ENCODE measurements around the gene GIPC3.

GIPC3 gene

GRCh38 chr19:3608750-3609322, 23.6 kb downstream of the GIPC3 start:
- DNase-seq (ENCODE audit: low read depth): peak; percentile 90
- TF ChIP-seq MYC (IDR thresholded peaks at IDR 0.05; ENCODE audit: low read depth, low read length) (peak; percentile 35; the same call in 1 of the 2 replicates), MAX (IDR thresholded peaks at IDR 0.05; ENCODE audit: low read depth, low read length) (no peak)
- no peak overlapping the region for H3K4me3 ChIP-seq (ENCODE audit: low read depth, low read length)

- peak; percentile 38 for DNase-seq (ENCODE audit: low read depth)
- no peak for TF ChIP-seq POLR2A (IDR thresholded peaks at IDR 0.05; ENCODE audit: extremely low read depth, insufficient read length)
- no peak for TF ChIP-seq MAX (IDR thresholded peaks at IDR 0.05; ENCODE audit: low read depth, low read length)
- no peak for TF ChIP-seq MYC (IDR thresholded peaks at IDR 0.05; ENCODE audit: low read depth, low read length)
- TF ChIP-seq CTCF (IDR thresholded peaks at IDR 0.05; ENCODE audit: low read depth, low read length): no peak
- no peak overlapping the region for H3K4me3 ChIP-seq (ENCODE audit: low read depth, low read length)
Observed at GRCh38 chr19:3609779-3610719, 24.8 kb downstream of the GIPC3 start.

- DNase-seq (ENCODE audit: low read depth): no peak
- H3K4me3 ChIP-seq (ENCODE audit: low read depth, low read length): no peak overlapping the region
- TF ChIP-seq MAX (IDR thresholded peaks at IDR 0.05; ENCODE audit: low read depth, low read length) (no peak), CTCF (IDR thresholded peaks at IDR 0.05; ENCODE audit: low read depth, low read length) (no peak), POLR2A (IDR thresholded peaks at IDR 0.05; ENCODE audit: extremely low read depth, insufficient read length) (no peak), MYC (IDR thresholded peaks at IDR 0.05; ENCODE audit: low read depth, low read length) (no peak)
Observed at GRCh38 chr19:3610745-3611717, 25.8 kb downstream of the GIPC3 start.

GRCh38 chr19:3611841-3612240, 26.6 kb downstream of the GIPC3 start:
- DNase-seq (ENCODE audit: low read depth): no peak
- TF ChIP-seq MAX (IDR thresholded peaks at IDR 0.05; ENCODE audit: low read depth, low read length): no peak
- TF ChIP-seq POLR2A (IDR thresholded peaks at IDR 0.05; ENCODE audit: extremely low read depth, insufficient read length): no peak
- no peak for TF ChIP-seq MYC (IDR thresholded peaks at IDR 0.05; ENCODE audit: low read depth, low read length)
- no peak overlapping the region for H3K4me3 ChIP-seq (ENCODE audit: low read depth, low read length)

- no peak for DNase-seq (ENCODE audit: low read depth)
- TF ChIP-seq MYC (IDR thresholded peaks at IDR 0.05; ENCODE audit: low read depth, low read length) (no peak), MAX (IDR thresholded peaks at IDR 0.05; ENCODE audit: low read depth, low read length) (no peak), CTCF (IDR thresholded peaks at IDR 0.05; ENCODE audit: low read depth, low read length) (no peak), POLR2A (IDR thresholded peaks at IDR 0.05; ENCODE audit: extremely low read depth, insufficient read length) (no peak)
Observed at GRCh38 chr19:3612330-3612729, 27.1 kb downstream of the GIPC3 start.

More at GRCh38 chr19:3612330-3612729, 27.1 kb downstream of the GIPC3 start:
- H3K4me3 ChIP-seq (ENCODE audit: low read depth, low read length): no peak overlapping the region
